Measurements from ENCODE around the gene FTO.

The FTO gene

DNA sequence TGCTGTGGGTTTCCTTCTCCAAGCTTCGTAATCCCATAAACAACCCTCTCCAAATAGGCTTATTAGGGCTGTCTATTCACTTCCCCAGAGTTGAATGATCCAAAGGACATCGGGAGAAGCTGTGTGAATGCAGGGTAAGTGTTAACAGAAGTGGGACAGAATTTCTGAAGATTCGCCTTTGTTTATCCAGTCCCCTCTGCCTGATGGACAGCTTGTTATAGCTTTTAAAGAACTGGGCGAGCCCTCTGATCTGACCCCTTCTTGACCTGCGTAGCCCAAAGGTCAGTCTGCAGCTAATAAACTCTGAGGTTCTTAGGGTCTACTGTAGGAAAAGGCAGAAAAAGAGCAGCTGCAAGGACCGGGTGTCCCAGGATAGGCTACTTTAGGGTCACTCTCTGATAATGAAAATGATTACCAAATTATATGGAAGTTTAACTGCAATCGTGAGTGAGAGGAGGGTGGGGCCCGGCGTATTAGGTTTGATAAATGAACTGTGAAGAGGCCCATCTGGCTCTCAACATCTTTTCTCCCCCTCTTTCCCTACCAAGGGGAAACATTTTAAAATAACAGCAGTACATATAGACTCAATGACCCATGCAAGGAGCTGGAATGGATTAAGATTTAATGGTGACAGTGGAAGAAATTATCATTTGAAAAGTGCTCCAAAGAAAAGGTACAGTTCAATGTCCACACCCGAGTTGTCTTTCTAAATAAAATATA is 233.4 kb downstream of the FTO start:
- no peak for DNase-seq (ENCODE audit: low spot score)

DNA sequence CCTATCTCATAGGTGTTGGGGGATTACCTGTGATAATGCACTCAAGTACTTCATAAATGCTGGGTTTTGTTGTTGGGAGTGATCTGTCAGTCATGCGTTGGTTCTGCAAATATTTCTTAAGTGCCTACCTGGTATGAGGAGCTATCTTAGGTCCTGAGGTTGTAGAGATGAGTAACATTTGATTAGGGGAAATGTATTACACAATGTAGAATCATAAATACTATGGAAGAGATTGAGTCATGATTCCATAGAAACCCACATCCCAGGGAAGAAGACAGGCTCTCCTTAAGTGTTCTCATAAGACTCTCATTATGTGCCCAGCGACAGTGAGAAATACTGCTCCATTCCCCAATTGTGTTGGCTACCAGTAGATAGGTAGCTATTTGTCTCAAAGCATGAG is 240.1 kb downstream of the FTO start:
- DNase-seq (ENCODE audit: low spot score), result no peak

- DNase-seq (ENCODE audit: low spot score), result peak; percentile 12
These were observed 242.0 kb downstream of the FTO start for GRCh38 chr16:53945996-53946395.

- no peak for DNase-seq (ENCODE audit: low spot score)
These were observed 242.9 kb downstream of the FTO start for GRCh38 chr16:53946746-53947386.

DNA sequence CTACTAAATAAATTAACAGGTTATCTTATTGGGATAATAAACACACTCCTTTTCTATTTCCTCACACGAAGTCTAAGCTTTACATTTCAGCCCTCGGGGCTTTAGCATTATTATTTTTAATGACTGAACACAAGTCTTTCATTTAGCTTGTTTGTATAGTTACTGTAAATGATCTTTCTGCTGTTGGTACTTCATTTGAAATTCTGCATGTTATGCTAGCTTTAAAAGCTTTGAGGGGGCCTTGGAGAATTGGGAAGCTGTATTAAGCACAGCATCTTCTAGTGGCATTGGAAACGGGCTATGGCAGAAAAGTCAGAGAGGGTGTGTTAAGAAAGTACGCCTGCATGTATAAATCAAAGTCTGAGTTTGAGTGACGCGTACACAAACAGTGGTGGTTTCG is 243.7 kb downstream of the FTO start:
- no peak for DNase-seq (ENCODE audit: low spot score)

DNA sequence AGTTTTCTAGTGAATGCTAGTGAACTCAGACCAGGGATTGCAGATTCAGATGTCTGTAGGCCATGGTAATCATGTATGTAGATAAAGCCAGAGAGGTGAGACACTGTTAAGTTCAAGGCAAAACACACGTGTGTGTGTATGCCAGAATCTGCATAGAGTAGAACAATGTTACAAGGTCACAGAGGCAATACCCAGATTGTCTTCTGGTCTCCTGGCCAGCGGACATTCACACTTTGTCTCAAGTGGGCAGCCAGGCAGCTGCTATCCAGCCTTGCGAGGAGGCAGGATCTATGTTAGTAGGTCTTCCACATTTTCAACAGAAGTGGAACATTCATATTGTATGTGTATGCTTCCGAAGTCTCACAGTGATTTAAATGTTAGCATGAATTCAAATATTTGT is 244.4 kb downstream of the FTO start:
- DNase-seq (ENCODE audit: low spot score), result no peak

DNA sequence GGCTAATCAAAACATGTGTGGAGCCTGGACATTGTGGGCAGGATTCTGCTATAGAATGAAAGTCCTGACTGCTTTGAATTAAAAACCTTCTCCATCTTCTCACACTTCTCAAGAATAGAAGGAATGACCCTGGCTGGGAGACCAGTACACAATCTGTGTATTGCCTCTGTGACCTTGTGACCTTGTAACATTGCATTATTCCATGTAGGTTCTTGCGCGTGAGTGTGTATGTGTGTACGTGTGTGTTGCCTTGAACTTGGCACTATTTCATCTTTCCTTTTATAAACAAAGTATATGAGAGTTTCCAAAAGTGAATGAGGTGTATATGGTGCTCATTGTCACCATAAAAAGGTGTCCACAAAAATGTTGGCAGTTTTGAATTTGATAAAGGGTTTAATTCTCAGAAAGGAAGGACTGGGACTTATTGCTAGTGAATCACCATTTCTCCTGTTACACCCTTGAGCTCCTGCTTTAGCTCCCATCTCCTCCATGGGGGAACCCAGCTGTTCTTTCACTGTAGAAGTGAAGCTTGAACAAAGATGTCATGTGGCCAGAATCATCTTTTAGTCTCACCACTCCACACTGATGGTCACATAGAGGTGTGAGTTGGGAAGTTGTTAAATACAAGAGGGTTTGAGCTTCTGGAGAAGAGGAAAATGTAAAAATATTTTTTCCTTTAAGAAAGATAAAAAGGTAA is 244.9 kb downstream of the FTO start:
- DNase-seq (ENCODE audit: low spot score), result no peak

DNA sequence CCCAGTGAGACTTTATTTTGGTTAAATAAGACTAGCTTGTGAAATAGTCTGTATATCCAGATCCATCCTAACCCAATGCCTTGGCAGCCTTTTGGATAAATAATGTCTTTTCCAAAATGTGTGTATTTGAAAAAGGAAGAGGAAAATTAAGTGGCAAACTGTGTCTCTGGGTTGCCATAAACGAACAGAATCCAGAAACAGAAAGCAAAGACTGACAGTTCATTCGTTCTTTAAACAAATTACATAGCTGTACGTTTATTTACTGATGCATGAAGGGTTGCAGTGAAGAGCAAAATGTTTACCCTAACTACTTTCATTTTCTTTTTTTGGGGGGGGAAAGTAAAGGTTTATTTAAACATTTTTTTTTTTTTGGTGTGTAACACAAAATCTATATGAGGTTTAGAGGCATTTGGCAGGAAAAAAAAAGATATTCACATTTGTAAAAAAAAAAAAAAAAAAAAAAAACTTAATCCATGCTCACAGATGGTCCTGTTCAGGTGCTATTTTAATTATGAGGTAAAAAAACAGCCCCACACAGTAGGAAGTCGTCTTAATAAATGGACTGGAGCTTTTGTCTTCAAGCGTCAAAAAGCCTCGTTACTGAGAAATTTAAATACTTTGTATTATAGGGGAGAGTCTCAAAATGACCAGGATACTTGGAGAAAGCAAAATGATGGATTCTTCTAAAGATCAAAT is 245.9 kb downstream of the FTO start:
- no peak for DNase-seq (ENCODE audit: low spot score)

DNA sequence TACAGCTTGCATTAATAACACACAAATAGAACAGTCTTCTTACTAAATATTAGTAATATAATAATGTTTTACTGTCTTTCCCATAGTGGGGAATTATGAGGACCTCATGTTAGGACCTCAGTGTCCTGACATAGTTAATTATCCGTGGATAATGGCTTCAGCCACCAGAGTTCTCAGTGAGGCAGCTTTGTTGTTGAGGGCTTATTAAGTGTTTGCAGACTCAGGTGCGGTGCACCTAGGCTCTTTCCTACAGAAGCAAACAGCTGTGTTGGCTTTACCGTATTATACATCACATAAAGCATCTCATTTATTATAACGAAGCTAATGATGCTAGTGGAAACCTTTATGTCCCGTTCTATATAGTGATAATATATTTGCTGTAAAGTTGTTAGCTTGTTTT is 246.7 kb downstream of the FTO start:
- no peak for DNase-seq (ENCODE audit: low spot score)

GRCh38 chr16:53952215-53953208 is 248.6 kb downstream of the FTO start:
- DNase-seq (ENCODE audit: low spot score), result no peak

DNA sequence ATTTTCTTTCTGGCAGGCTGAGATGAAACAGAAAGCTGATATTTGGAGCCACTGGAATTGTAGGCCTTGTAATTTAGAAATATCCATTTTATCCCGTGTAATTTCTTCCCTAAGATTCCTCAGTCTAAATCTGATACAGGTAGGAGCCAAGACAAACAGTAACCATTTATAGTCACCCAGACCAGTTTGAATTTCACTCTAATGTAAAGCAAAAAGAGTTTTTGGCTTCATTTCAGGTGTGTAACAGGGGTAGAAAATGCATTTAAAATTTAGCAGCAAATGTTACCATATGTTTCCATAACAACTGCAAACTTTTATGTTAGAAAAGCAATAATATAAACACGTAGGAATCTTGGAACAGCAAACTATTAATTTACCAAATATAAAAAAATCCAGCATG is 249.4 kb downstream of the FTO start:
- DNase-seq (ENCODE audit: low spot score), result no peak

DNA sequence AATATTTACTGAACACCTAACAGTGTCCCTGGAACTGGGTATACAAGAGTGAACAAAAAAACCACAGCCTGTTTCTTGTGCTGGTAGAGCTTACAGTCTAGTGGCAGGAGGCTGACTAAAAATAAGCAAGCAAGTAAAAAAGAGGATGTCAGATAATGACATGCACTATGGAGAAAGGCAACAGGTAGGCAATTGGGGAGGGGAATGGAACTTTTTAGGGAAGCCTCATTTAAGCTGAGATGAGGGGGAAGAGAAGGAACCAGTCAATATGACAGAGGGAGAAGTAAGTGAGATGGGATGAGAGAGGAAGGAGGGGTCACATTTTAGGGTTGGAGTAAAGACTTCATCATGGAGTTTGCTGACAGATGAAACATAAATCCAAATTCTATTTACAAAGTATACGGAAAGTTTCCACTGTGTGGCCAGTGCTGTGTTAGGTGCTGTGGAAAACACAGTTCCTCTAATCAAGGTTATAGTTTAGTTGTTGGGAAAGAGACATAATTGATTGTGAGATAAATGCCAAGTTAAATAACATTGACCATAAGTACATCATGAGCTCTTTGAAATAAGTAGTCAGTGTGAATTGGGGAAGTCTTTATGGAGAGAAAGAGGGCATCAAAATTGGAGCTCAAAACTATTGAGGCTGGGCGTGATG is 251.4 kb downstream of the FTO start:
- DNase-seq (ENCODE audit: low spot score), result no peak

DNA sequence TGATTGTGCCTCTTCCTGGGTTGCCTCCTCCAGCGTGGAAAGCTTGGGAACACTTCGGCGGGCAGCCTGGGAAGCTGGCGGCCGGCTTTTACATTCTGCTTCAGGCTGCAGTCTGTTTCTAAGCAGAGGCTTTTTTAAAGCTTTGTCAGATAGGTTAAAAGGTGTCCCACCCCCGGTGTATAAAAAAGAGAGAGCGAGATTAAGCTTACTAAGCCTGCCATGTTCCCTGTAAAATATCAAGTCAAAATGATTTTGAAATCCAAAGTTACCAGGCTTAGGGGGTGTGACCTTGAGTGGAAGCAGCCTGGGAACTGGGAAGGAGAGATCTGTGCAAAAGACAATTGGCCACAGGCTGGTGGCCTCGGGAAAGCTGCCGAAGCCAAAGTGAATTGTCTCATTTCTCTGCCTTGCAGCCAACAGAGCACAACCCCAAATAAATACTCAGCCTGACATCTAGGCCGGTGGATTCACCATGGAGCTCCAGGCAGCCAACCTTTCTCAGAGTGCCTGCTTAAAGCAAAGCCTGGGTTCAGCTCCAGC is 254.5 kb downstream of the FTO start:
- DNase-seq (ENCODE audit: low spot score), result no peak

DNA sequence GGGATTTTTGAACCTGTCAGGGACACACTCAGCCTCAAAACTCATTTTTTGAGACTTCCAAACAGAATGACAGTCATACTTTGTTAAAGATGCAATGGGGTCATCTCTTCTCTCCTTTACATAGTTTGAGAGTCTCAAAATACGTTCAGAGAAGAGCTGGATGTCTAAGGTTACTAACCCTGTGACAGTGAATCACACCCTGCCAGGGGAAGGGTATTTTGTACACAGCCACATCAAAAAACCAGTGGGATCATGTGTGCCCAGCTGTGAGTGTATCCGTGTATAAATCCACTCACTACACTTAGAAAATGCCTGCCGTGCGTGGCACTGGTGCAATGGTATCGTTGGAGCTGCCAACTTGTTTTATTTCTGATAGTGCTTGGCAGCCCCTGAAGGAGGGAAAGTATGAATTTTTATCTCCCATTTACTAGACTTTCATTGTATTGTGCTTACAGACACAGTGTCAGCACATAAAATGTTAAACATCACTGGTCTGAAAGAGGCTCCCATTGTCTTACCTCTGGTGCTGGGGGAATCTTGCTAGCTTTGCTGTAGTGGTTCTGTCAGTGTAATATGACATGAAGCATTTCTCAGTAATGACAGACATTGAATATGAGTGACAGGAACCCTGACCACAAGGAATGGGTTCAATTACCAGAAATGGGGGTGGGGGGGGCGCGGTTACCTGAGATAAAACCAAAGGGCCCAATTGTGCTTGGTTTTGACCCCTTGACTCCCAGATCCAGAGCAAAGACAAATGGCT is 256.3 kb downstream of the FTO start:
- no peak for DNase-seq (ENCODE audit: low spot score)

- no peak for DNase-seq (ENCODE audit: low spot score)
These were observed 257.1 kb downstream of the FTO start for GRCh38 chr16:53960954-53961616.

DNA sequence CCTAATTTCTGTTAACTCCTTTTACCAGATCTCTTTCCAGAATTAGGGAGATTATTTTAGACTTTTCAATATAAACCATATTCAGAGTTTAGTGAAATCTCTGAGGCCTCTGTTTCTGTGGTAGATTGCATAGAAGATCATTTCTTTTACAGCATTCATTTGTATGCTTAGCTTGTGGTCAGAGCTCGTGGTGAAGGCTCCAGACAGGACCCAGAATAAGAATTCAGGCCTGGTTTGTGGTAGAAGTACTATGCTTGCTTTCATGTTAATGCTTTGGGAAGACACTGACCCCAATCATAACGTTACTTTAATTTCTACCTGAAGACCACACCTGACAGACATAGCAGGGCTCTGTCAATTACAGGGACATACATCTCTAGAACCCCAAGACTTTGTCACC is 258.1 kb downstream of the FTO start:
- DNase-seq (ENCODE audit: low spot score), result no peak

DNA sequence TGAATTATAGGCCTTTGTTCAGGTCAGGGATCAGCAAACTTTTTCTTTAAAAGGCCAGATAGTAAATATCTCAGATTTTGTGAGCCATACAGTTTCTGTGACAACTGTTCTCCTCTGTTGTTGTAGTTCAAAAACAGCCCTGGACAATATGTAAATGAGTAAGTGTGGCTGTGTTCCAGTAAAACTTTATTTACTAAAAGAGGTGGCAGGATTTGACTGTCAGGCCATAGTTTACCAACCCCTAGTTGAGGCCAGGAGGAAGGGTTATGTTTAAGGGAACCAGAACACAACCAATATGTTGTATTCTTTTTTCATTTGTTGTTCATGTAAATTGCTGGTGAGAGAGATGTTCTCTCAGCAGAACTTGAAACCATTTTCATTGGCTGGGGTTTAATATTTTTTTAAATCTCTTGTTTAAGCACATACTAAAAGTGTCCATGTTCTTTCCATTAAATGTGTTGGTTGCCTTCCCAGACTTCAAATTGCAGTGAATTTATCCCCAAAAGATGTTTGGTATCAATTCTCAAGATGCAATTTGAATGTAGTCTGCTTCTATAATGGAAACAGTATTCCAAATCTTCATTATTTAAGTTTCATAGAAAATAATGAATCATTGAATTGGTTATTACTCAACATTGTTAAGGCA is 260.3 kb downstream of the FTO start:
- no peak for DNase-seq (ENCODE audit: low spot score)

DNA sequence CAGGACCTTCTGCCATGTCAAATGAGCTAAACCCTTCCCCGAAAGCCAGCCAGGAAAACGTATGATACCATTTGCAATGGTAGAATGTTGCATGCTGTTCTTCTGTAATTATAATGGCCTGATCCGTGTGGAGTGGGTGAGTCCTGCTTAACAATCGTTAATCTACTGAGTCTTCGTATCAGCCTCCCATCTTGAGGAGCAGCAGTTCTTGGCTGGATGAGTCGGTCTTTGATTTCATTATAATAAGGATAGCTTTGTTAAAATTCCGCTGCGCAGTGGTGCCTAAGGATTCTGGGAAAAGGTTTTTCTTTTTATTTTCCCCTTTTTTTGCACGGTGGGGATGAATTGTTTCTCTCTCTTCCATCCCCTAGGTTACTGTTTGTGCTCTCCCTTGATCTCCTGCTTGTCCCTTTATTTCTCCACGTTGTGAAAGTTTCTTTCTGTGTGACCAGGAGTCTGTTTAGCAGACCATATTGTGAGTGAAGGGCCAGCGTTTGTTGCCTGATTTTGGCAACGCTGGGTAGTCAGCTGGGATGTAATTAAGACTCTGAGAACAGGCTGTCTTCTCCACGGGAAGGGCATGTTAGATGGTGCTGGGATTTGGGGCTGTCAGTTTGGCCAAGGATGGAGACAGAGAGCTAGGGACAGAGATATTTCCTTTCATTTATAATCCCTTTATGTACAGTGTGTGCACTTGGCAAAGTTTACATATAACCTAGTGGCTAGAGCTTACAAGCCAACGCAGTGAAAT is 263.0 kb downstream of the FTO start:
- no peak for DNase-seq (ENCODE audit: low spot score)
